GM12878 (cell line): ENCODE results near the gene ORC4. TPM values are rescaled to one million over a fixed set of nuclear protein-coding genes. Genes with fewer than 3 reads are reported as not detected.

ENCODE experiments used
- FOXK2 ChIP-seq: fragments of 450-650 bp; IDR thresholded peaks from 2 replicates; pipeline ENCODE4 v1.6.1; 2017; ENCODE audit warnings: mild to moderate bottlenecking, moderate library complexity
- JUNB ChIP-seq: IDR thresholded peaks from 2 replicates; pipeline ENCODE4 v1.6.1; 2016; ENCODE audit warnings: antibody characterized with exemption, mild to moderate bottlenecking
- JUND ChIP-seq: IDR thresholded peaks from 2 replicates; pipeline ENCODE4 v1.6.1; 2012; ENCODE audit warnings: low read depth, mild to moderate bottlenecking, low read length, improper control_type of control experiment, moderate library complexity
- MLLT1 ChIP-seq: fragments of 450-650 bp; IDR thresholded peaks from 2 replicates; pipeline ENCODE4 v1.6.1; 2016; ENCODE audit warnings: mild to moderate bottlenecking
- NFXL1 ChIP-seq: fragments of 450-650 bp; IDR thresholded peaks from 2 replicates; pipeline ENCODE4 v1.6.1; 2017; ENCODE audit warnings: antibody characterized with exemption, mild to moderate bottlenecking, borderline replicate concordance
- NR2C2 ChIP-seq: IDR thresholded peaks from 2 replicates; pipeline ENCODE4 v1.6.1; 2011; ENCODE audit warnings: borderline replicate concordance, low read depth; ENCODE audit not compliant: control insufficient read depth, insufficient read length
- SRF ChIP-seq, 2 experiments: IDR thresholded peaks; 2 replicates each; pipeline ENCODE4 v1.6.1; 2011; ENCODE audit warnings: low read depth in 2 of 2, low read length in 2 of 2, mild to moderate bottlenecking in 1 of 2, moderate library complexity in 1 of 2
- ZBTB33 ChIP-seq: fragments of 450-650 bp; IDR thresholded peaks from 2 replicates; pipeline ENCODE4 v1.6.1; 2017; ENCODE audit warnings: mild to moderate bottlenecking
- polyA plus RNA-seq, 11 experiments: library from polyadenylated mRNA; depleted of rRNA in 4 of 11; unstranded in 6 of 11; stranded (reverse) in 5 of 11; fragments of >200 nt; fragmentation: Nextera tagmentation in 4 of 11; fragmentation: Illumina TruSeq in 1 of 11; extraction: Ambion mirVana in 4 of 11; extraction: Trizol in 1 of 11; gene quantifications; 1 replicate in 1 of 11; 2 replicates in 10 of 11; pipeline versions ENCODE4 v1.2.1 to v1.2.3, GENCODE V29; 2011 to 2016; ENCODE audit warnings: inconsistent platforms in 2 of 11, missing spikeins in 2 of 11, low read depth in 1 of 11
- total RNA-seq, 4 experiments: library from RNA; depleted of rRNA in 3 of 4; stranded (reverse); fragments of >200 nt in 3 of 4; fragmentation: Illumina TruSeq in 1 of 4; extraction: Trizol in 1 of 4; gene quantifications; 2 replicates each; pipeline versions ENCODE4 v1.2.1 to v1.2.3, GENCODE V29; 2013 to 2021

ORC4 gene
- total and polyA plus RNA-seq, 10 of the 15 experiments (the other 5 are each of a cell fraction or from before 2014, with no cell fraction given) = 25.7 to 71.3 (median 52.1) TPM

- TF ChIP-seq ZBTB33 (no peak), JUND (no peak), NR2C2 (no peak), FOXK2 (no peak), JUNB (peak; percentile 4; the same call in 1 of the 2 replicates), MLLT1 (no peak), NFXL1 (no peak), SRF (IDR thresholded peaks at IDR 0.05; ENCODE audit: low read depth in 2 of 2, low read length in 2 of 2) (no peak)
Observed at GRCh38 chr2:148049284-148049683, 28.7 kb upstream of the ORC4 start (continued).
